GM12865 (cell line): ENCODE results near the gene NMT1.

ENCODE experiments used
- DNase-seq: peaks from one replicate; pipeline ENCODE4 v3.0.0; 2010; ENCODE audit warnings: low read depth
- H3K4me3 ChIP-seq: 2 replicates; pipeline ENCODE4 v1.5.1; 2011; ENCODE audit warnings: mild to moderate bottlenecking, low read depth, low read length, control low read depth
- TF ChIP-seq, protein P1 (sequence below): IDR thresholded peaks from 2 replicates; pipeline ENCODE4 v1.5.1; 2011; ENCODE audit warnings: low read length, control low read depth, low read depth, inconsistent platforms; ENCODE audit not compliant: insufficient read depth; ENCODE audit errors: missing control alignments

Gene NMT1

GRCh38 chr17:45088741-45089140 lies 27.6 kb downstream of the NMT1 start:
- H3K4me3 ChIP-seq, result no peak overlapping the region
- TF ChIP-seq, protein P1, sequence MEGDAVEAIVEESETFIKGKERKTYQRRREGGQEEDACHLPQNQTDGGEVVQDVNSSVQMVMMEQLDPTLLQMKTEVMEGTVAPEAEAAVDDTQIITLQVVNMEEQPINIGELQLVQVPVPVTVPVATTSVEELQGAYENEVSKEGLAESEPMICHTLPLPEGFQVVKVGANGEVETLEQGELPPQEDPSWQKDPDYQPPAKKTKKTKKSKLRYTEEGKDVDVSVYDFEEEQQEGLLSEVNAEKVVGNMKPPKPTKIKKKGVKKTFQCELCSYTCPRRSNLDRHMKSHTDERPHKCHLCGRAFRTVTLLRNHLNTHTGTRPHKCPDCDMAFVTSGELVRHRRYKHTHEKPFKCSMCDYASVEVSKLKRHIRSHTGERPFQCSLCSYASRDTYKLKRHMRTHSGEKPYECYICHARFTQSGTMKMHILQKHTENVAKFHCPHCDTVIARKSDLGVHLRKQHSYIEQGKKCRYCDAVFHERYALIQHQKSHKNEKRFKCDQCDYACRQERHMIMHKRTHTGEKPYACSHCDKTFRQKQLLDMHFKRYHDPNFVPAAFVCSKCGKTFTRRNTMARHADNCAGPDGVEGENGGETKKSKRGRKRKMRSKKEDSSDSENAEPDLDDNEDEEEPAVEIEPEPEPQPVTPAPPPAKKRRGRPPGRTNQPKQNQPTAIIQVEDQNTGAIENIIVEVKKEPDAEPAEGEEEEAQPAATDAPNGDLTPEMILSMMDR, result no peak
- no peak for DNase-seq

DNA sequence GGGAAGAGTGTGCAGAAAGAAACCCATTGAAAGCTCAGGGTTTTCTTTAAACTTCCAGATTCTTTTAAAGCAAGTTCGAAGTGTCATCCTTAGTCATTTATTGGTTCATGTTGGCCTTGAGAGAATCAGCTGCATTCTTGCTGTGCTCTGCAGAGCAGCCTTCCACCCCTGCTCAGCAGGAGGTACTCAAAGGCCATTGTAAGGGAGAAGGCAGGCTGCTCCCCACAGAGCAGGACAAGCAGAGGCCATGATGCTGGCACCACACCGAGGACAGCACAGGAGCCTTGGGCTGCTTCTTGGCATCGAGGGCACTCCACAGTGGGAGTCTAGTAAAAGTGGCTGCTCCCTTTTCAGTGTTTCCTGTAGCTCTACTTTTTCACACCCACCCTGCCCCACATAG lies 29.6 kb downstream of the NMT1 start:
- DNase-seq, result no peak
- TF ChIP-seq, protein P1, result no peak
- no peak overlapping the region for H3K4me3 ChIP-seq

GRCh38 chr17:45091778-45092425 lies 30.8 kb downstream of the NMT1 start:
- DNase-seq, result no peak
- no peak overlapping the region for H3K4me3 ChIP-seq
- TF ChIP-seq, protein P1, result no peak

DNA sequence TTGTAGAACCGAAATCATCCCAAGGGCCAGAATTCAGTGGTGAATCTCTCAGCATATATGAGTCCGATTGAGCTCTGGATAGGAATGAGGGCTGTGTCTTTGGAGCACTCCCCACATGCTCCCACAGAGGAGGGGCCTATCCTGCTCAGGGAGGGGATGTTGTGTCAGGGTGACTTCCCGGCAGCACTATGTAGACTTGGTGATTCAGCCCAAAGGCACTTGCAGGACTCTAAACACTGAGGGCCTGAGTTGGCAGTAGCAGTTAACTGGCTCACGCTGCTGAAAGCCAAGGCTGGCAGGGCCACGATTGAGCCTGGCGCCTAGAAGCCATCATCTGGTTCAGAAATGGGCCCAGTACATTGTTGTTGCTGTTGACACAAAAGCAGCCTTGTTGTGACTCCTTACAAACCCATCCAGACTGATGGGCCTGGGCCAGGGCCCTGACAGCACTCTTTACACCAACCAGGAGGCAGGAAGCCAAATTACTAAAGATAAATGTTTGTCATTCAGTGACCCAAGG lies 31.9 kb downstream of the NMT1 start:
- no peak for DNase-seq
- no peak overlapping the region for H3K4me3 ChIP-seq
- TF ChIP-seq, protein P1, result no peak

- no peak for DNase-seq
- H3K4me3 ChIP-seq, result no peak overlapping the region
- TF ChIP-seq, protein P1, result no peak
Measured at GRCh38 chr17:45093444-45094110, 32.5 kb downstream of the NMT1 start.

DNA sequence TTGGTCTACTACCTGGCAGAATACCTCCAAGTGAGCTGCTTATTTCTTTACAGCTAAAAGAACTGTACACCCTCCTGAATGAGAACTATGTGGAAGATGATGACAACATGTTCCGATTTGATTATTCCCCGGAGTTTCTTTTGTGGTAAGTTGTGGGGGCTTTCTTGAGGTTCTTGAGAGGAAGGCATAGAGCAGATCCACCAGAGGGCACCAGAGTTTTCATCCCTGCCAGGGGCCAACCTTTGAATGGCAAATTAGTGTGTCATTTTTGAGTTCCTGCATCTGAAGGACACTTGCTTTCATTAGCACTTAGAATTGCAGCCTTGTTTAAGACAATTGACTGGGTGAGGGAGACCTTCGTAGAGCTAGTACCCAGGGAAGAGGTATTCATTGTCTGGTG lies 35.0 kb downstream of the NMT1 start:
- H3K4me3 ChIP-seq, result no peak overlapping the region
- DNase-seq, result peak; percentile 53
- TF ChIP-seq, protein P1, result peak; percentile 54
